HEK293 (cell line): ENCODE measurements around the gene SEMA4C.

Experiments
- CTCF ChIP-seq: fragments of 450-650 bp; formaldehyde crosslinking; IDR thresholded peaks from 2 replicates; pipeline ENCODE4 v1.5.1; 2016; ENCODE audit warnings: missing biosample characterization, missing genetic modification characterization
- INSM2 ChIP-seq: fragments of 450-650 bp; formaldehyde crosslinking; IDR thresholded peaks from 2 replicates; pipeline ENCODE4 v1.5.1; 2016; ENCODE audit warnings: missing biosample characterization, missing genetic modification characterization
- SETDB1 ChIP-seq: IDR thresholded peaks from one replicate; pipeline ENCODE4 v1.6.1; 2017; ENCODE audit warnings: mild to moderate bottlenecking, low read length, moderate library complexity, mixed read lengths; ENCODE audit not compliant: insufficient read length
- ZBTB1 ChIP-seq: fragments of 450-650 bp; formaldehyde crosslinking; IDR thresholded peaks from 2 replicates; pipeline ENCODE4 v1.5.1; 2016; ENCODE audit warnings: missing biosample characterization, missing genetic modification characterization
- ZBTB26 ChIP-seq: fragments of 450-650 bp; formaldehyde crosslinking; optimal IDR thresholded peaks from 2 replicates; pipeline ENCODE3; 2016; ENCODE audit warnings: missing biosample characterization, mild to moderate bottlenecking, missing genetic modification characterization
- ZBTB48 ChIP-seq: fragments of 450-650 bp; formaldehyde crosslinking; IDR thresholded peaks from 2 replicates; pipeline ENCODE4 v1.5.1; 2016; ENCODE audit warnings: missing biosample characterization, missing genetic modification characterization
- ZNF133 ChIP-seq: fragments of 450-650 bp; formaldehyde crosslinking; IDR thresholded peaks from 2 replicates; pipeline ENCODE4 v1.5.1; 2016; ENCODE audit warnings: missing biosample characterization, missing genetic modification characterization
- ZNF155 ChIP-seq: fragments of 450-650 bp; formaldehyde crosslinking; IDR thresholded peaks from 2 replicates; pipeline ENCODE4 v1.5.1; 2016; ENCODE audit warnings: missing biosample characterization, missing genetic modification characterization
- ZNF560 ChIP-seq: fragments of 450-650 bp; formaldehyde crosslinking; IDR thresholded peaks from 2 replicates; pipeline ENCODE4 v1.5.1; 2017; ENCODE audit warnings: missing biosample characterization, missing genetic modification characterization, borderline replicate concordance
- ZNF596 ChIP-seq: fragments of 450-650 bp; IDR thresholded peaks from 2 replicates; pipeline ENCODE4 v1.5.0; 2018; ENCODE audit warnings: missing biosample characterization, mild to moderate bottlenecking, missing genetic modification characterization, moderate library complexity
- ZNF677 ChIP-seq: fragments of 450-650 bp; IDR thresholded peaks from 2 replicates; pipeline ENCODE4 v1.5.0; 2018; ENCODE audit warnings: missing biosample characterization, mild to moderate bottlenecking, missing genetic modification characterization, moderate library complexity
- TF ChIP-seq, protein P1 (sequence below): fragments of 450-650 bp; formaldehyde crosslinking; IDR thresholded peaks from 2 replicates; pipeline ENCODE4 v1.5.1; 2016; ENCODE audit warnings: missing biosample characterization, missing genetic modification characterization, borderline replicate concordance
- TF ChIP-seq, protein P2 (sequence below): fragments of 450-650 bp; formaldehyde crosslinking; IDR thresholded peaks from 2 replicates; pipeline ENCODE4 v1.5.1; 2016; ENCODE audit warnings: missing biosample characterization, missing genetic modification characterization, low read depth
- TF ChIP-seq, protein P3 (sequence below): fragments of 450-650 bp; formaldehyde crosslinking; IDR thresholded peaks from 2 replicates; pipeline ENCODE4 v1.5.1; 2017; ENCODE audit warnings: missing biosample characterization, missing genetic modification characterization

GRCh38 chr2:96857667-96858372 is 12.1 kb downstream of the SEMA4C start, which contains the start of gene ANKRD39:
- no peak for TF ChIP-seq ZNF560 (tag by site-specific recombination)
- TF ChIP-seq CTCF, result peak; percentile 92
- no peak for TF ChIP-seq ZNF596 (tag by site-specific recombination)
- TF ChIP-seq, protein P1, sequence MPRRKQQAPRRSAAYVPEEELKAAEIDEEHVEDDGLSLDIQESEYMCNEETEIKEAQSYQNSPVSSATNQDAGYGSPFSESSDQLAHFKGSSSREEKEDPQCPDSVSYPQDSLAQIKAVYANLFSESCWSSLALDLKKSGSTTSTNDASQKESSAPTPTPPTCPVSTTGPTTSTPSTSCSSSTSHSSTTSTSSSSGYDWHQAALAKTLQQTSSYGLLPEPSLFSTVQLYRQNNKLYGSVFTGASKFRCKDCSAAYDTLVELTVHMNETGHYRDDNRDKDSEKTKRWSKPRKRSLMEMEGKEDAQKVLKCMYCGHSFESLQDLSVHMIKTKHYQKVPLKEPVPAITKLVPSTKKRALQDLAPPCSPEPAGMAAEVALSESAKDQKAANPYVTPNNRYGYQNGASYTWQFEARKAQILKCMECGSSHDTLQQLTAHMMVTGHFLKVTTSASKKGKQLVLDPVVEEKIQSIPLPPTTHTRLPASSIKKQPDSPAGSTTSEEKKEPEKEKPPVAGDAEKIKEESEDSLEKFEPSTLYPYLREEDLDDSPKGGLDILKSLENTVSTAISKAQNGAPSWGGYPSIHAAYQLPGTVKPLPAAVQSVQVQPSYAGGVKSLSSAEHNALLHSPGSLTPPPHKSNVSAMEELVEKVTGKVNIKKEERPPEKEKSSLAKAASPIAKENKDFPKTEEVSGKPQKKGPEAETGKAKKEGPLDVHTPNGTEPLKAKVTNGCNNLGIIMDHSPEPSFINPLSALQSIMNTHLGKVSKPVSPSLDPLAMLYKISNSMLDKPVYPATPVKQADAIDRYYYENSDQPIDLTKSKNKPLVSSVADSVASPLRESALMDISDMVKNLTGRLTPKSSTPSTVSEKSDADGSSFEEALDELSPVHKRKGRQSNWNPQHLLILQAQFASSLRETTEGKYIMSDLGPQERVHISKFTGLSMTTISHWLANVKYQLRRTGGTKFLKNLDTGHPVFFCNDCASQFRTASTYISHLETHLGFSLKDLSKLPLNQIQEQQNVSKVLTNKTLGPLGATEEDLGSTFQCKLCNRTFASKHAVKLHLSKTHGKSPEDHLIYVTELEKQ (tag by site-specific recombination), result no peak
- peak; percentile 79 for TF ChIP-seq ZBTB26 (tag by site-specific recombination)
- TF ChIP-seq ZBTB1, result 0 out of 2 replicates have a peak, but pooled peaks have one; percentile 18
- TF ChIP-seq ZNF677, result no peak
- TF ChIP-seq ZNF155 (tag by site-specific recombination), result no peak
- no peak for TF ChIP-seq ZNF133 (tag by site-specific recombination)
- TF ChIP-seq ZBTB48, result peak; percentile 18; the same call in 1 of the 2 replicates
- TF ChIP-seq, protein P2, sequence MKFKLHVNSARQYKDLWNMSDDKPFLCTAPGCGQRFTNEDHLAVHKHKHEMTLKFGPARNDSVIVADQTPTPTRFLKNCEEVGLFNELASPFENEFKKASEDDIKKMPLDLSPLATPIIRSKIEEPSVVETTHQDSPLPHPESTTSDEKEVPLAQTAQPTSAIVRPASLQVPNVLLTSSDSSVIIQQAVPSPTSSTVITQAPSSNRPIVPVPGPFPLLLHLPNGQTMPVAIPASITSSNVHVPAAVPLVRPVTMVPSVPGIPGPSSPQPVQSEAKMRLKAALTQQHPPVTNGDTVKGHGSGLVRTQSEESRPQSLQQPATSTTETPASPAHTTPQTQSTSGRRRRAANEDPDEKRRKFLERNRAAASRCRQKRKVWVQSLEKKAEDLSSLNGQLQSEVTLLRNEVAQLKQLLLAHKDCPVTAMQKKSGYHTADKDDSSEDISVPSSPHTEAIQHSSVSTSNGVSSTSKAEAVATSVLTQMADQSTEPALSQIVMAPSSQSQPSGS, result no peak
- TF ChIP-seq, protein P3, sequence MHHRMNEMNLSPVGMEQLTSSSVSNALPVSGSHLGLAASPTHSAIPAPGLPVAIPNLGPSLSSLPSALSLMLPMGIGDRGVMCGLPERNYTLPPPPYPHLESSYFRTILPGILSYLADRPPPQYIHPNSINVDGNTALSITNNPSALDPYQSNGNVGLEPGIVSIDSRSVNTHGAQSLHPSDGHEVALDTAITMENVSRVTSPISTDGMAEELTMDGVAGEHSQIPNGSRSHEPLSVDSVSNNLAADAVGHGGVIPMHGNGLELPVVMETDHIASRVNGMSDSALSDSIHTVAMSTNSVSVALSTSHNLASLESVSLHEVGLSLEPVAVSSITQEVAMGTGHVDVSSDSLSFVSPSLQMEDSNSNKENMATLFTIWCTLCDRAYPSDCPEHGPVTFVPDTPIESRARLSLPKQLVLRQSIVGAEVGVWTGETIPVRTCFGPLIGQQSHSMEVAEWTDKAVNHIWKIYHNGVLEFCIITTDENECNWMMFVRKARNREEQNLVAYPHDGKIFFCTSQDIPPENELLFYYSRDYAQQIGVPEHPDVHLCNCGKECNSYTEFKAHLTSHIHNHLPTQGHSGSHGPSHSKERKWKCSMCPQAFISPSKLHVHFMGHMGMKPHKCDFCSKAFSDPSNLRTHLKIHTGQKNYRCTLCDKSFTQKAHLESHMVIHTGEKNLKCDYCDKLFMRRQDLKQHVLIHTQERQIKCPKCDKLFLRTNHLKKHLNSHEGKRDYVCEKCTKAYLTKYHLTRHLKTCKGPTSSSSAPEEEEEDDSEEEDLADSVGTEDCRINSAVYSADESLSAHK (tag by site-specific recombination), result 0 out of 2 replicates have a peak, but pooled peaks have one; percentile 10
- TF ChIP-seq INSM2 (tag by site-specific recombination), result 0 out of 2 replicates have a peak, but pooled peaks have one; percentile 39
- TF ChIP-seq SETDB1, result no peak
